HFF-Myc (cell line): ENCODE measurements around the gene ACTG1.

Experiments used
- DNase-seq: peaks from one replicate; pipeline ENCODE4 v3.0.0-alpha.2; 2011; ENCODE audit warnings: low read depth; ENCODE audit errors: extremely low read depth
- H3K4me3 ChIP-seq: replicated peaks from 2 replicates; pipeline ENCODE4 v1.5.1; 2011; ENCODE audit warnings: low read depth, mild to moderate bottlenecking, control low read depth, low read length
- CTCF ChIP-seq: IDR thresholded peaks from 2 replicates; pipeline ENCODE4 v1.5.1; 2012; ENCODE audit warnings: mild to moderate bottlenecking, low read depth, low read length, control low read depth; ENCODE audit errors: missing control alignments

Gene ACTG1

GRCh38 chr17:81484195-81484979 is 28.2 kb downstream of the ACTG1 start:
- no peak for DNase-seq
- H3K4me3 ChIP-seq = peak overlapping the region; percentile 14

GRCh38 chr17:81483862-81484194 is 28.8 kb downstream of the ACTG1 start:
- TF ChIP-seq CTCF = no peak
- peak overlapping the region; percentile 7; the same call in 1 of the 2 replicates for H3K4me3 ChIP-seq
- DNase-seq = no peak

More at GRCh38 chr17:81484195-81484979, 28.2 kb downstream of the ACTG1 start:
- TF ChIP-seq CTCF = peak; percentile 80

GRCh38 chr17:81483085-81483861 is 29.3 kb downstream of the ACTG1 start:
- no peak overlapping the region for H3K4me3 ChIP-seq
- DNase-seq = no peak
- TF ChIP-seq CTCF = no peak

GRCh38 chr17:81482673-81483072 is 29.9 kb downstream of the ACTG1 start:
- no peak overlapping the region for H3K4me3 ChIP-seq
- DNase-seq = no peak
- TF ChIP-seq CTCF = no peak

GRCh38 chr17:81481815-81482505 is 30.6 kb downstream of the ACTG1 start:
- no peak for TF ChIP-seq CTCF
- no peak for DNase-seq
- H3K4me3 ChIP-seq = no peak overlapping the region

- TF ChIP-seq CTCF = no peak
- DNase-seq = no peak
- no peak overlapping the region for H3K4me3 ChIP-seq
Measured at GRCh38 chr17:81481073-81481799, 31.4 kb downstream of the ACTG1 start.
